T1000 (cell line): ENCODE data around the gene NTRK2.

Experiments used
- DNase-seq: peaks from one replicate; lab custom pipeline; 2025; ENCODE audit warnings: mixed read lengths; lab: John Stamatoyannopoulos, UW

The NTRK2 gene

DNA sequence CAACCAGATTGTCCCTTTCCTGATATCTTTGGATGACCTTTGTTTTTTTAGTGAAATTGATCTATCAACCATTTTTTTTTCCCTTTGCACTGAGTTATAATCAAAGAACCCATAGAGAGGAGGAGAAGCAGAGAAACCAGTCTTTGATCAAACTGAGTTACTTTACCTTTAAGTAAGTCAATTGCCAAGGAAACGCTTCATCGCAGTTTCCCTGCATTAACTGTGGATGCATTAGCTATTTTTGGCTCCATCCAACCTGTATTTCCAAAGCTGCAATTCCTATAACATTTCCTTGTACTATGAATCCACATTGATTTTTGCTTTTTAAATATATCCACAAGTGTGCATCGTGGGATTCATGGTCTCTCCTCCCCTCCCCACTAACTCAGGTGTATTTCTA is 268.1 kb downstream of the NTRK2 start:
- no peak for DNase-seq

DNA sequence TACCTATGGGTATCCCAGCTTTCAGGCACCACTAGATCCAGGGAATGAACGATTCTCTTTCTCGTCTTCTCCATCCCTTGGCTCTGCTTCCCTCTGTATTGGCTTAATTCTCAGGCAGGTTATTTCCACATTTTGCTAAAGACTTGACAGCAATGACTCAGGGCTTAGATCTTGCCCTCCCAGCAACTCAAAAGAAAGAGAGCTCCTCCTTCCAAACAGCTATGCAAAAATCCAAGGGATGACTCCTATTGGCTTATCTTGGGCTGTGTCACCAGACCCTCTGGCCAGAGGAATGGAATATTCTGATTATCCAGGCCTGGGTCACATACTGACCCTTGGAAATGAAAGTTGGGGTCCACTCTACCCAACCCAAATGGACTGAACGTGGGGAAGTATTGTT is 270.2 kb downstream of the NTRK2 start:
- DNase-seq: no peak

DNA sequence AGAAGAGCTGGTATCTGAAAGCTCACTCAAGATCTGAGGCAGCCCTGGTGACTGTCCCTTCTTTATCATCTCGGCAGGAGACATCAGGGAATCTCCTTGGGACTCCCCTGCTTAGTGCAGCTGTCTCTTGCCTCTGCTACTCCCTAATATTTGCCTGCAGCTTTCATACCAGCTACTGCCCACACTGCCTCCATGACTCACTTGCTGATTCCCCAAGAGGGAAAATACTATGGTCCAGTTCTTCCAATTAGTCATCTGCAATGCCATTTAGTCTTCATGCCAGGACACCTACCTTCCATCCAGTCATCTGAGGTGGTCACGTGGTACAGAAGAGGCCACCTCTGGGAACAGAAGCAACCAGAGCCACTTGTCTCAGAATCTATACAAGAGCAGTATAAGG is 270.8 kb downstream of the NTRK2 start:
- DNase-seq: peak; percentile 37

GRCh38 chr9:84941792-84942191 is 272.3 kb downstream of the NTRK2 start:
- no peak for DNase-seq

DNA sequence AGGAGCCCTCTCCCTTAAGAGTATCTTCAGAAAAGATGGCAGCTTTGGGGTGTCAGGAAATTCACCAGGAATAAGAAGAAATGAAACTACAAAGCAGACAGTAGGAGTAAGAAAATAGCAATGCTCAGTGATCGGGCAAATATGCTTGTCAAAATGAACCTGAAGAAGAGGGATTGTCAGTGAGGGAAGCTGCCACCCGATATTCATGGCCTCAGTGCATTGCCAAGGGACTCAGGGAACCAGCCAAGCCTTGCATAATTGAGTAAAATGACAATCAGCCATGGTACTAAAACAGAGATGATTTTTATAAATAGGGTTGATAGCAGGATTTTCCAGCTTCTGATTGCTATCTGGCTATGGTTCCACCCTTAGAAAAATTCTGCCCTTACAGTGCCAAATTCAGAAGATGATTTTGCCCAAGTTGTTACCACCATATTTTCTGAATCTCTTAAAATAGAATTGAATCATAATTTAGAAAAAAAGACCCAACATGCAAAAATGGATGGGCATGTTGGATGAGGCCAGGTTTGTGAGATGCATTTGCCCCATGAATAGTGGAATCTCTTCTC is 274.0 kb downstream of the NTRK2 start:
- DNase-seq: no peak

DNA sequence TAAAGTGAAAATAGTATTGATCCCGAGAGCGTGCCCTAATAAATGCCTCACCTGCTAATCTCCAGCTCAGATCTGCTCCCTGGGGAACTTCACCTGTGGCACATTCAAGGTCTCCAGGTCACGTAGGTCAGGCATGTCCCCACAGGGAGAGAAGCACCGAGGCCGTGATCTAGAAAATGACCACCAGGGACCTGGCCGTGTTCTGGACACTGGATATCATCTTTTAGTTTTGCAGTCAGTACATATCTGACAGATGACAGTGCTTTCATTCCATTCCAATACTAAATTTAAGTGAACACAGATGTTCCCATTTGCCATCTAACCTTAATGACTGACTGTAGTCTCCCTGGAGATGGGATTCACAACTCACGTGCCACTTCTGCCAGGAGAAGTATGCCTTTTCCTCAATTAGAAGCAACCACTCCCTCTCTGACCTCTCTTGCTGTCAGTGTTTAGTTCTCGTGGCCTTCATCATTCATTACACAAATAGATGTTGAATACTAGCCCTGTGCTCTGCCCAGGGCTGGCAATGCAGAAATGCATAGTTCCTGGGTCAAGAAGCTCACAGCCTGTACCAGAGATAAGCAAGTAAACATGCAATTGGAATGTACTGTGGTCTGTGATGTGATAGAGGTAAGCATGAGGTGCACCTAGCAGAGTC is 276.5 kb downstream of the NTRK2 start:
- no peak for DNase-seq

DNA sequence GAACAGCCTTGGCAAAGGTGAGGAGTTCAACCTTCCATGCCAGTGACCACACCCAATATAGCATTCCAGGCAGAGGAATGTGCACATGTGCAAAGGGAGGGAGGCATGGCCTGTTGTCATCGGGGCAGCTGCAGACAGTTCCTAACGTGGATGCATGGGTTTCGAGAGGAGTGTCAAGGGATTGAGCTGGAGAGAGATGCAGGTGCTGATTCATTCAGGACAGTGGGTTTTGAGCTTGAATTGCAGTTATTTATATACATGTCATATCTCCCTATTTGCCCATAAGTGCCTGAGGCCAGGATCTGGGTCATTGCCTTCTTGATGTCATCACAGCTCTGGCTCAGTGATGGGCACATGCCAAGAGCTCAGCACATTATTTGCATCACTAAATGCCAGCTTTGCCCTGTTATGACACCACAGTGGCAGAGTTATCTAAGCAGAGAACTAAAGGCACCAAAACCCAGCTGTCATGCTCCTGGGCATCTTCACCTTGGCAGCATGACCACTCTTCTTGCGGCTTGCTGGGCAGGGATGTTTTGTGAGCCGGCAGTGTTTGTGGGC is 278.0 kb downstream of the NTRK2 start:
- DNase-seq: peak; percentile 35

GRCh38 chr9:84949258-84949657 is 279.7 kb downstream of the NTRK2 start:
- DNase-seq: no peak

GRCh38 chr9:84949971-84950370 is 280.4 kb downstream of the NTRK2 start:
- DNase-seq: no peak

DNA sequence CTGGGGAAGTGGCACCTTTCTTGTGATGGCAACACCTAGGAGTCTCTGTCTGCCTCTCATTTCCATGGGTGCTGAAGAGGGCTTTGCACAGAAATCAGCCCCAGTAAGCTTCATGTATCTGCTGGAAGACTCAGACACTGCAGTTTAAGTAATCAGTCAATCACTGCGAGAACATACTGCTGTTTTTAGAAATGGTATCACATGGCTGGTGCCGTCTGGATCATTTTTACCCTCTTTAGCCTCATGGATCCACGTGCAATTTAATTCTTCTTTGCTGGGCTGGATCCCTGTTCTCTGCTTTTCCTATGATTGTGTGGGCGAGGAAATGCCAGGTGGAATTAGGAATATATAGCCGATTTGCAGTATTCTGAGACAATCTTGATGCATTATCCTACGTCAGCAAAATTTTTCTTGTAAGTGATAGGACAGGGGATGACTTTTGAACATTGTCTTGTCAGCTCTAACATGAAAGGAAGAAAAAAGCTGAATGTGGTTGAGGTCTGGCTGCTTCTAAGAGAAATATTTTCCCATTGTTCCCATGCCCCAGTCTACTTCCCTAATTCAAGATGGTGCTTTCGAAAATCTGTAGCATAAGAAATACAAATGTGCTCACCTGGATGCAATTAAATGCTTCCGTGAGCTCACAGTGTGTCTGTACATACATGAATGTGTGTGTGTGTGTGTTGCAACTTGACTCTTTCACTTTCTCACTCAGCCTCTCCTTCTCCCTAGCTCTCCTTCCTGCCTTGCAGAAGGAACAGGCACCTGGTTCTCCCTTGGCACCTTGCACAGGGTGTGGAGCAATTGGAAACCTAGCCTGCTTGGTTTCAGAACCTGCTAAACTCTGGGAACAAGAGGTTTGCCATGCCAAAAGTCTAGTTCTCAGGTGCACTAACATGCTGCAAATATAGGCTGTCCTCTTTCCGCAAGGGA is 281.6 kb downstream of the NTRK2 start:
- DNase-seq: no peak

DNA sequence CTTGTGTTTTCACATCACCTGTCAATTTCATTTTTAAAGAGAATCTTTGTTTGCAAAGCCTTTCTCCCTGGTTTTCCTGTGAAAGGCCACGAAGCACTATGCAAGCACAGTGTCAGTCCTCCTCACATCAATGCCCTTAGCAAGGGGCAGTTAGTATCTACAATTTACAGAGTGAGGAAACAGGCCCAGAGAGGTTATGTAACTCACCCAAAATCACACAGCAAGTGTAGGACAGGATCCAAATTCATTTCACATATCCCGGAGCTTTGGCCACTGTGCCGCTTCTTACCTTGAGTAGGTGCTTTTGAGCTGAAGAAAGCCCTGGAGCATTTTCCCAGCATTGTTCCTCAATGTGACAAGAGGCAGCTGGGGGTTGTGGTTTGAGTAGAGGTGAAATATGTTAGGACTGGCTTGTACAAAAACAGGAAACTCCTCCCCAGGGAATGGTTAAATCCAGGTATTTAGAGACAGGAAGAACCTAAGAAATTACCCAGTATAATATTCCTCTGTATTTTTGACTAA is 283.8 kb downstream of the NTRK2 start:
- DNase-seq: no peak

- DNase-seq: no peak
Observed at GRCh38 chr9:84953797-84954705, 284.5 kb downstream of the NTRK2 start.

DNA sequence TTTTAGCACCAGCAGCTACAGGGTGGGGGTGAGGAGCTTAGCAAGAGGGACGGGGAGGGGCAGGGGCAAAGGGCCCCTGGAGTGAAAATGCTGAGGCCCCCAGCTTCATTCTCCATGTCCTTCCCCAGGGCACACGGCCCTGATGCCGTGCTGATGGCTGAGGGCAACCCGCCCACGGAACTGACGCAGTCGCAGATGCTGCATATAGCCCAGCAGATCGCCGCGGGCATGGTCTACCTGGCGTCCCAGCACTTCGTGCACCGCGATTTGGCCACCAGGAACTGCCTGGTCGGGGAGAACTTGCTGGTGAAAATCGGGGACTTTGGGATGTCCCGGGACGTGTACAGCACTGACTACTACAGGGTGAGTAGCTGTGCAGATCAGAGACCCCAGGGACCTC is 285.6 kb downstream of the NTRK2 start:
- no peak for DNase-seq

DNA sequence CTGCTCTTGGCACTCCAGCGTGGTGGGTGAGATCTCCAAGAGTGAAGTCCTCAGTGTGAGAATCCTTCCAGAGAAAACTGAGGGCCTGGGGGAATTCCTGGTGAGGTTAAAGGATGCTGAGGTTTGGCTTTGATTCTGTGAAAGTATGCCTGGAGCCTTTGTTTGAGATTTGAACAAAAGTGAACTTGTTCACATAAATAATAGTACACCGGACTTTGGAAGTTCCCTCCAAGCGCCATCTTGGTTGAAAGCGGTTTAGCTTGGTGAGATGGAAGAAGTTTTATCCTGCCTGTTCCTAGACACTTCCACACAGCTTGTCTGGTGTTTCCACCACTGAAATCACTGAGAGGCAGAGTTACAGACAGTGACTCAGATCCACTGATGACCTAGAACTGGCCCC is 286.4 kb downstream of the NTRK2 start:
- no peak for DNase-seq

GRCh38 chr9:84959339-84959738 is 289.8 kb downstream of the NTRK2 start:
- no peak for DNase-seq

DNA sequence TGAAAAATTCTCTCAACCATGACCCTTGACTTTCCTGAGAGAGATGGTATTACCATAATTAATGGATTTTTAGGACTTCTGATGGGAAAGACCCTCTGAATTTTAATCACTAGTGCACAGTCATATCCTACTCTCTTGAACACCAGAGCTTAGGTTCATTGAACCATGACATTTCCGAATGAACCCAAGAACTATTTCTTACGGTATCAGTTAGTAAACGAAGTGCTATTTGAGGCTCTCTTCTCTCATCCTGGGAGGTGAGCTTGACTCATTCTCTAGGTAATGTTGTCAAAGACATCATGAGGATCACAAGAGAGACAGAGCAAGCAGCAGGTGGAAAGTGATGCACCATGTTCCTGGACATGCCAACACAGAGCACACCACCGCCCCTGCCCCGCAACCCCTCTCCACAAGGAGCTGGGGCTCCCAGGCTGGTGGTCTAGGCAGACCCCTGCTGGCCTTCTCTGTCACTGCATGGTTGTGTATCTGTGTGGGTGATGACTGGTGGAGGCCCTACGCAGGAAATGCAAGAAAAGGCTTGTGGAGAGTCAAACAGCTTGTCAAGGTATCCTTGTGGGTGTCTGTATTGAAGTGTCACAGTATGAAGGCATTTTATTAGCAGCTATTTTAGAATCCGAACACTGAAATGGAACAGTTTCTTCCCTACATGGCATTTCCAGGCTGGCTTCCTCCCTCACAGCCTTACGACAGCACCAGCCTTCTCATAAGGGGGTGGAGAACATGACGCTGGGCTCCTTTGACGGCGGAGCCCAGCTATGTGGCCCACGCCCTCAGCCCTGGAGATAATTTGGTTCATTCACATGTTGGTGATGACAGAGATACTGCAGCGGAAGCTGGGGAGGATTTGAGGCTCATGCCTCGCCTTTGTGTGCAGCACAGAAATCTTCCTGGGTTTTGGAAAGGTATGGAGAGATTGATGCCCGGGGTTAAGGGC is 297.6 kb downstream of the NTRK2 start:
- no peak for DNase-seq

- DNase-seq: no peak
Observed at GRCh38 chr9:84969084-84969483, 299.6 kb downstream of the NTRK2 start.

DNA sequence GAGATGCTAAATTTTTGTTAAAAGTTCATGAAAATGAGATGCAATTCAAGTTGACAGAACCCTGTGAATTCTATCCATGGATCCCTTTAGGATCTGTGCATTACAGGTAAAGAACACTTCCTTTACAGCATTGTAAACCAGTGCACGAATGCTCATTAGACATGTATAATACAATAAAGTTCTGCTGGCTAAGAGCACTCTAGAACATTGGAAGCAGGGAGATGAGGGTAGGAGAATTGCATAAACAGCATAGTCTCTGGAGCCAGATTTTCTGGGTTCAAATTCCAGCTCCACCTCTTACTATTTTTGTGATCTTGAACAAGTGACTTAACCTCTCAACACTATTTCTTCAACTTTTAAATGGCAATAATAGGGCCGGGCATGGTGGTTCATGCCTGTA is 300.2 kb downstream of the NTRK2 start:
- DNase-seq: no peak

- DNase-seq: no peak
Observed at GRCh38 chr9:84970432-84970831, 300.9 kb downstream of the NTRK2 start.

DNA sequence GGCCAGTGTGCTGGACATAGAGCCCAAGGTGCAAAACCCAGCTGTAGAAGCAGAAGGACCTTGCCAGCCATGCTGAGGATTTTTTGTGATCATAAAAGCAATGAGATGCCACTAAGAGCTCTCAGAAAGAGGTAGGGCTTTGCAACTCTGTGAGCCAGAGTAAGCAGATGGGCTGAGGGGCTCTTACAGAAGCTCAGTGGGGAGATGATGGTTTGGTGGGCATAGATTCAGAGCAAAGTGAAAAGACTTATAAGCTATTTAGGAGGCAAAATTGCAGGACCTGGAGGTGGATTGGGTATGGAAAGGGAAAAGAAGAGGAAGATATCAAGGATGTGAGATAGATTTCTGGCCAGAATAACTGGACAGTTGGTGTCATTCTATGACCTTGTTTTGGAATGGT is 302.0 kb downstream of the NTRK2 start:
- DNase-seq: no peak
